Measurements from ENCODE around the gene NALCN.

DNA sequence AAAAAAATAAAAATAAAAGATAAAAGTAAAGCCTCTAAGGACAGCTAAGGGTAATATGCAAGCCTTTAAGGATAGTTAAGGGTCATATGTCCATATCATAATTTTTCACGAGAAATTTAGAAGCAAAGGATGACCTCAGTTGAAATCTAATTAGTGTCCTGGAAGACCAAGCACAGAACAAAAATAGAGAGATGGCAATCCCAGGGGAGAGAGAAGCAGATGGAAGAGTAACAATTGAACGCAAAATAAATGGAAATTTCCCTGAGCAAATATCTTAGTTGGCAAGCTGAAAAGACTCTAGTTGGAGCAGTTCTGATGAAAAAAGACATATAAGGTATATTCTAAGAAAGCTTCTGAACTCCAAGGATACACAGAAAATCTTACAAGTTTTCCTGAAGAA is 275.4 kb downstream of the NALCN start:
- TF ChIP-seq, protein P1, sequence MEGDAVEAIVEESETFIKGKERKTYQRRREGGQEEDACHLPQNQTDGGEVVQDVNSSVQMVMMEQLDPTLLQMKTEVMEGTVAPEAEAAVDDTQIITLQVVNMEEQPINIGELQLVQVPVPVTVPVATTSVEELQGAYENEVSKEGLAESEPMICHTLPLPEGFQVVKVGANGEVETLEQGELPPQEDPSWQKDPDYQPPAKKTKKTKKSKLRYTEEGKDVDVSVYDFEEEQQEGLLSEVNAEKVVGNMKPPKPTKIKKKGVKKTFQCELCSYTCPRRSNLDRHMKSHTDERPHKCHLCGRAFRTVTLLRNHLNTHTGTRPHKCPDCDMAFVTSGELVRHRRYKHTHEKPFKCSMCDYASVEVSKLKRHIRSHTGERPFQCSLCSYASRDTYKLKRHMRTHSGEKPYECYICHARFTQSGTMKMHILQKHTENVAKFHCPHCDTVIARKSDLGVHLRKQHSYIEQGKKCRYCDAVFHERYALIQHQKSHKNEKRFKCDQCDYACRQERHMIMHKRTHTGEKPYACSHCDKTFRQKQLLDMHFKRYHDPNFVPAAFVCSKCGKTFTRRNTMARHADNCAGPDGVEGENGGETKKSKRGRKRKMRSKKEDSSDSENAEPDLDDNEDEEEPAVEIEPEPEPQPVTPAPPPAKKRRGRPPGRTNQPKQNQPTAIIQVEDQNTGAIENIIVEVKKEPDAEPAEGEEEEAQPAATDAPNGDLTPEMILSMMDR (IDR thresholded peaks at IDR 0.05; ENCODE audit: insufficient read depth, low read length, poor library complexity, severe bottlenecking) = no peak
- TF ChIP-seq EZH2phosphoT487 (conservative IDR thresholded peaks at IDR 0.05; ENCODE audit: low read length) = no peak

Measured in SU-DHL-6 (cell line).